K562 (cell line): ENCODE measurements around the gene TMC2. TPM values are rescaled to one million over a fixed set of nuclear protein-coding genes. Genes with fewer than 3 reads are reported as not detected.

Experiments used
- CREB3L1 ChIP-seq: fragments of 450-650 bp; IDR thresholded peaks from 2 replicates; pipeline ENCODE4 v1.6.1; 2014; ENCODE audit warnings: low read depth, mild to moderate bottlenecking, moderate library complexity, borderline replicate concordance
- CREBBP ChIP-seq: IDR thresholded peaks from one replicate; pipeline ENCODE4 v1.6.1; 2012; ENCODE audit warnings: low read depth, mild to moderate bottlenecking, control low read depth, inconsistent platforms, low read length
- E4F1 ChIP-seq: fragments of 250-450 bp; sonication (Bioruptor Pico); IDR thresholded peaks from 2 replicates; pipeline ENCODE4 v1.5.0; 2021; ENCODE audit warnings: mild to moderate bottlenecking, borderline replicate concordance
- FOXK2 ChIP-seq, 2 experiments: fragments of 450-650 bp; IDR thresholded peaks in 1 of 2; conservative IDR thresholded peaks in 1 of 2; 2 replicates each; pipeline ENCODE4 v1.6.1; 2016; ENCODE audit warnings: low read depth in 2 of 2, mild to moderate bottlenecking in 1 of 2
- FOXM1 ChIP-seq, 2 experiments: fragments of 450-650 bp in 1 of 2; sonication (generic) in 1 of 2; formaldehyde crosslinking in 1 of 2; IDR thresholded peaks; 2 replicates each; pipeline versions ENCODE4 v1.6.1 to v1.9.0; 2017 to 2022; ENCODE audit warnings: low read depth in 2 of 2, mild to moderate bottlenecking in 2 of 2, missing genetic modification reagents in 1 of 2, moderate library complexity in 1 of 2
- GMEB1 ChIP-seq: fragments of 250-450 bp; sonication (Bioruptor Pico); IDR thresholded peaks from 2 replicates; pipeline ENCODE4 v1.4.0; 2020; ENCODE audit warnings: mild to moderate bottlenecking
- HDAC6 ChIP-seq: IDR thresholded peaks from 2 replicates; pipeline ENCODE4 v1.6.1; 2012; ENCODE audit warnings: low read depth, mild to moderate bottlenecking, control low read depth, inconsistent platforms, low read length, moderate library complexity
- HINFP ChIP-seq: fragments of 450-650 bp; conservative IDR thresholded peaks from 2 replicates; pipeline ENCODE4 v1.6.1; 2016; ENCODE audit warnings: missing genetic modification characterization, low read depth, mild to moderate bottlenecking, control low read depth, missing compliant biosample characterization
- LEF1 ChIP-seq: fragments of 450-650 bp; IDR thresholded peaks from 2 replicates; pipeline ENCODE4 v1.6.1; 2016; ENCODE audit warnings: mild to moderate bottlenecking
- NFE2 ChIP-seq: IDR thresholded peaks from 2 replicates; pipeline ENCODE4 v1.6.1; 2014; ENCODE audit warnings: antibody characterized with exemption, low read depth
- SMAD4 ChIP-seq: fragments of 250-450 bp; sonication (Bioruptor Pico); conservative IDR thresholded peaks from 2 replicates; pipeline ENCODE4 v1.8.0; 2021; ENCODE audit warnings: inconsistent platforms, mild to moderate bottlenecking, moderate library complexity
- TCFL5 ChIP-seq: fragments of 250-450 bp; sonication (Bioruptor Pico); conservative IDR thresholded peaks from 2 replicates; pipeline ENCODE4 v1.6.1; 2021; ENCODE audit warnings: mild to moderate bottlenecking, moderate library complexity, matching md5 sums
- THRA ChIP-seq: fragments of 450-650 bp; IDR thresholded peaks from 2 replicates; pipeline ENCODE4 v1.6.1; 2017; ENCODE audit warnings: mild to moderate bottlenecking, moderate library complexity
- ZNF280B ChIP-seq: fragments of 250-450 bp; sonication (Bioruptor Pico); IDR thresholded peaks from 2 replicates; pipeline ENCODE4 v1.5.1; 2021; ENCODE audit warnings: mild to moderate bottlenecking
- ZNF354B ChIP-seq: fragments of 250-450 bp; sonication (Bioruptor Pico); IDR thresholded peaks from 2 replicates; pipeline ENCODE4 v1.4.0; 2020
- ZNF561 ChIP-seq: fragments of 450-650 bp; formaldehyde crosslinking; conservative IDR thresholded peaks from 2 replicates; pipeline ENCODE4 v1.4.0; 2020; ENCODE audit warnings: mild to moderate bottlenecking, moderate library complexity
- polyA plus RNA-seq, 8 experiments: library from polyadenylated mRNA; depleted of rRNA in 4 of 8; stranded (reverse) in 5 of 8; unstranded in 3 of 8; fragments of >200 nt; fragmentation: Nextera tagmentation in 2 of 8; fragmentation: Illumina TruSeq in 1 of 8; extraction: Ambion mirVana in 2 of 8; extraction: Trizol in 1 of 8; gene quantifications; 2 replicates each; pipeline versions ENCODE4 v1.2.1 to v1.2.3, GENCODE V29; 2011 to 2014; ENCODE audit warnings: inconsistent platforms in 1 of 8, missing spikeins in 1 of 8
- total RNA-seq, 7 experiments: library from RNA; depleted of rRNA in 6 of 7; stranded (reverse); fragments of >200 nt in 6 of 7; fragmentation: Illumina TruSeq in 2 of 7; extraction: Trizol in 2 of 7; gene quantifications; 2 replicates each; pipeline versions ENCODE4 v1.2.1 to v1.2.3, GENCODE V29; 2011 to 2021; ENCODE audit warnings: low replicate concordance in 1 of 7

The TMC2 gene
- total and polyA plus RNA-seq, 9 of the 15 experiments (the other 6 are each of a cell fraction or from before 2014, with no cell fraction given): not detected

- no peak for TF ChIP-seq ZNF354B (CRISPR knock-in tag)
- TF ChIP-seq TCFL5 (CRISPR knock-in tag): no peak
- TF ChIP-seq FOXK2 (conservative IDR thresholded peaks at IDR 0.05 in 1 of 2, IDR thresholded peaks at IDR 0.05 in 1 of 2; ENCODE audit: low read depth in 2 of 2): no peak
- TF ChIP-seq E4F1 (CRISPR knock-in tag): no peak
- TF ChIP-seq LEF1: no peak
- TF ChIP-seq HINFP (tag): no peak
- no peak for TF ChIP-seq ZNF280B
- no peak for TF ChIP-seq CREB3L1
- TF ChIP-seq SMAD4 (CRISPR knock-in tag): 0 out of 2 replicates have a peak, but pooled peaks have one; percentile 31
- TF ChIP-seq NFE2: no peak
- TF ChIP-seq THRA: no peak
- TF ChIP-seq GMEB1 (CRISPR knock-in tag): no peak
- TF ChIP-seq CREBBP: no peak
- TF ChIP-seq HDAC6: no peak
- no peak for TF ChIP-seq ZNF561 (CRISPR knock-in tag)
- TF ChIP-seq FOXM1 (IDR thresholded peaks at IDR 0.05; ENCODE audit: low read depth): no peak
- TF ChIP-seq FOXM1 (CRISPR knock-in tag; IDR thresholded peaks at IDR 0.05; ENCODE audit: low read depth): no peak
These were observed 12.3 kb upstream of the TMC2 start (continued) for GRCh38 chr20:2523919-2524708.
